HG03039 (cell line): ENCODE data around the gene ZBTB7C.

Source experiments
- ATAC-seq: cut with Tn5 transposase; IDR thresholded peaks from one replicate; pipeline ENCODE4 v1.9.1; 2021; ENCODE audit warnings: mild to moderate bottlenecking, moderate library complexity; ENCODE audit not compliant: unreplicated experiment

Gene ZBTB7C

DNA sequence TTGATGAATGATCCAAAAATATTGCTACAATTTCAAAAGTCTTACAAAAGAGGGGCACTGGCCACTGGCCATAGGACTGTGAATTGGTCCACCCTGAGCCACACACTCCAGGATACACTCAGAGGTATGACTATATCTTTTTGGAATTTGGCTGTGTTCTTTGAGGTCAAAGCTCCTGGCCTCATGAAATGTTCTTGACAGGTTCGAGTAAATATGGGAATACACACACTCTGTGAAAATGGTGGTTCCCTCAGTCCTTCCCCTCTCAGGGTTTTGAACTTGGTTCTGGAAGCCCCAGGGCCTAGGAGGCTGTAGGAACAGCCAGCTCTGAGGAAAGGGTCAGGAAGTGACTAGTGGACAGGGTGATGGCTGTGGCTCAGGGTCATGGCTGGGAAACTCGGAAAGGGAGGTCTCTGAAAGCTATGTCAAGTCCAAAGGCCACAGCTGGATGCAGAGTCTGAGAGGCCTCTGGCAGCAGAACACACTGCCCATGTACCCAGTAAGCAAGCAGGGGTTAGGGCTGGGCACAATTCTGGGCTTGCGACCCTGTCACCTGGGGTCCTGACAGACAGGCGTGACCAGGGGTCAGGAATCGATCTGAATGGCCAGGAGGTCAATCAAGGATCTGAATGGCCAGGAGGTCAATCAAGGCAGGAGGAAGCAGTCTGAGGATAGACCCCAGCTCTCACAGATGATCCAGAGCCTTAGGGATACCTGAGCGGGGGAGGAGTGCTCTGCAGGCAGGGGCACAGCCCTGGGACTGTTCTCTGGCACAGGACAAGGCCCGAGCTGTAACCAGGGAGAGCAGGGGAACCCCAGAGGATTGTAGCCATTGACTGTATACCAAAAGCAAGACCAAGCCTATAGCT, 255.3 kb downstream of the ZBTB7C start:
- no peak for ATAC-seq

DNA sequence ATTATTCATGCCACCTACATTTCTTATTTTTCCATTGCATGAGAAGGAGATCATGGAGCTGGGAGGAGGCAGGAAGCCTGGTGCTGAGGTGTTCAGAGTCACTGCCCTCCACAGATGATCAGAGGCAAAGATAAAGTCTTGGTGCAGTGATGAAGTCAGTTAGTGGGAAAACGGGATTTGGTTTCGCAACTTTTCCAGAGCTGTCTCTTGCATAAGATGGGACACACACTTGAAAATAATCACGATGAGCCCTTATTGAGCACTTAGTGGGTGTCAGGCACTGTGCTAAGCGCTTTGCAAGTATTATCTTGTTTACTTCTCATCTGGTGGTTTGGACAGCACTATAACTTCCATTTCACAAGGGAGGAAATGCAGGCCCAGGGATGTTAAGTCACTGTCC, 256.6 kb downstream of the ZBTB7C start:
- ATAC-seq = no peak

DNA sequence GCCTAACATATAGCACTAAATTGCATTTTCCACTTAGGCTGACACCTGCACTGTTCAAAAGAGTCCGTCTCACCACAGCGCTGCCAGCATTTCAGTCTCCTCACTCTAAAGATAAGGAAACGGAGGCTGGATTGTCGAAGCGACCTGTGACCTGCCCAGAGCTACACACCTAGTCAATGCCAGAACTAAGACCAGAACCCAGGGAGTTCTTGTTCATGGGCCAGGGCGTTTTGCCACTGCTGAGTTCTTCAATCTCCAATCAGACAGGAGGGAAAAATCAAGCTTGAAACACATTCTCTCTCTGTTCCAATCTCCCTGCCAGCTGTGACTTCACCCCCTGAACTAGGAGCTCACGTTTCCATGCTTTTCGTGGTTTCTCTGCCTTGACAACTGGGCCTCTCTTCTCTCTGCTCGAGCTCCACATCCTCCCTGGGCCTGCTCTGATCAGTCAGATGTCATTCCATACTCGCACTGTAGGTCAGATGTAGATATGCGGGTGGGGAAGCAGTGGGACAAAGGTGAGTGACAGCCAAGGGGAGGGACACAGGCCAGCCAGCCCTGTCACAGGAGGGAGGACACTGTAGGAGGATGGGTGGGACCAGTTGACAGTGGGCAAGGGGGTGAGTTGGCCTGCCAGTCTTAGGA, 257.6 kb downstream of the ZBTB7C start:
- no peak for ATAC-seq

DNA sequence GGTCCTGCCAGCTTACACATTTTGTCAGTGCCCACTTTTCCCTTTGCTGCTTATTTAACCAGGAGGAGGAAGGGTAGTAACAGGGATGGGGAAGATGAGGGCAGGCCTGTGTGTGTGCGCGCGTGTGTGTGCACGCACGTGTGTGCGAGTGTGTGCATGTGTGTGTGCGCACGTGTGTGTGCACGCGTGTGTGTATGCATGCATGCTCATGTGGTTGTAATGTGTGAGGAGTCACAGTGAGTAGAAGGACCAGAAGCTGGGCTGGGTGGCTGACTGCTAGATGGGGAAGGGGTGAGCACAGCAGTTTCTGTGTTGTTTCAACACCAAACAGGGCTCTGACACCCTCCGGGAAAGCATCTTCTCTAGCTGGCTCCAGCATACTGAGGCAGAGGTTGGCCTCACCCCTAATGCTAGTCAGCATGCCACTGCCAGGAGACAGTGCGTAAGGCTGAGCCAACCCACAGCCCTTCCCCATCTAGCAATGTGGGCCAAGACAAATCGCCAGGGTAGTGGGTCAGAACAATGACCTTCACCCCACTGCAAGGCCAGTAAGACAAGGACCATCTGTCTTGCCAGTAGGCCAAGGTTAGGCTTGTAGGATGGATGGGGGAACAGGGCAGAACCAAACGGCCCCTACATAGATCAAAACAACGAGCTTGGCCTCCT, 260.0 kb downstream of the ZBTB7C start:
- no peak for ATAC-seq

DNA sequence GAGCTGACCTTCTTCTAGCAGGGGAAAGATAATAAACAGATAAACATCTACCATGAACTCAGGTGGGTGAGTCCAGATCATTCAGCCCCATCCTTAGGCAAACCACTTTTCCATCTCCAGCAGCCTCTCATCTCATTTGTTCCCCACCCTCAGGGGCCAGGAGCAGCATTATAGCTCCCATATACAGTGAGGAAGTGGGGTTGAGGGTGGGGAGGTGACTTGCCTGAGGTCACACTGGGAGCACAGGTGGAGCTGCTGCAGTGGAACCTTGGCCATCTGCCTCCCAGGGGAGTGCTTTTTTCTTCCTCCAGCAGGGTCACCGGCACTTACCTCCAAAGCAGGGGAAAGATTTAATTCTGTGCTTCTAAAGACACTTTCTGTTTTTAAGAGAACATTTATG, 266.2 kb downstream of the ZBTB7C start:
- no peak for ATAC-seq

DNA sequence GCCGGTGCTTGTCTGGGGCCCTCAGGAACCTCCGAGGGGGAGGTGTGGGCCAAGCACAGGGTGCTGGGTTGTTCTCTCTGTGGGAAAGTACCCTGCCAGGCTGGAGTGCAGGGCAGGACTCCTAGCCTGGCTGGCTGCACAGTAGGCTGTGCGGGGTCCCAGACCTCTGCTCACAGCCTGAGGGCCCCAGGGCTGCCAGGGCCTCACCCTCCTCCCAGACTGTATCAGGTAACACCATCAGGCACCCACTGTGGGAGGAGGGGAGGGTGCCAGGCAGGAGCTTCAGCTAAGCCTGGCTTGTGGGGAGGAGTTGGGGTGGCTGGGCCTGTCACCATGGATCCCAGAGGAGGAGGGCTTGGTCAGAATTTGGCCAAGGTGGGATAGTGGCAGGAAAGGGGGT, 266.8 kb downstream of the ZBTB7C start:
- no peak for ATAC-seq

DNA sequence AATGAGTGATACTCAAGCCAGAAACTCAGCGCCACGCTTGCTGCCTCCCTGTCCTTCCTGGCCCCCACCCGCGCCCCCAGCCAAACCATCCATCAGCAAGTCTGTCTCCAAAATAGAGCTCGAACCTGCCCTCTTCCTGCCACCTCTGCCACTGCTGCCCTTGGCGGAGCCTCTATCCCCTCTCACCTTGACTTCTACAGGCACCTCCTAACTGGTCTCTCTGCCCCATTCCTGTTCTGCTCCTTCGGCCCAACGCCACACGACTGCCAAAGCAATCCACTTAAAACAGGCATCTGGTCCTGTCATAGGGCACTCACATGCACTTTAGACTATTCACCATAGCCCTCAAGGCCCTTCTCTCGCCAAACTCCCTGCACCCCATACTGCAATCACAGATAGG, 268.5 kb downstream of the ZBTB7C start:
- no peak for ATAC-seq

DNA sequence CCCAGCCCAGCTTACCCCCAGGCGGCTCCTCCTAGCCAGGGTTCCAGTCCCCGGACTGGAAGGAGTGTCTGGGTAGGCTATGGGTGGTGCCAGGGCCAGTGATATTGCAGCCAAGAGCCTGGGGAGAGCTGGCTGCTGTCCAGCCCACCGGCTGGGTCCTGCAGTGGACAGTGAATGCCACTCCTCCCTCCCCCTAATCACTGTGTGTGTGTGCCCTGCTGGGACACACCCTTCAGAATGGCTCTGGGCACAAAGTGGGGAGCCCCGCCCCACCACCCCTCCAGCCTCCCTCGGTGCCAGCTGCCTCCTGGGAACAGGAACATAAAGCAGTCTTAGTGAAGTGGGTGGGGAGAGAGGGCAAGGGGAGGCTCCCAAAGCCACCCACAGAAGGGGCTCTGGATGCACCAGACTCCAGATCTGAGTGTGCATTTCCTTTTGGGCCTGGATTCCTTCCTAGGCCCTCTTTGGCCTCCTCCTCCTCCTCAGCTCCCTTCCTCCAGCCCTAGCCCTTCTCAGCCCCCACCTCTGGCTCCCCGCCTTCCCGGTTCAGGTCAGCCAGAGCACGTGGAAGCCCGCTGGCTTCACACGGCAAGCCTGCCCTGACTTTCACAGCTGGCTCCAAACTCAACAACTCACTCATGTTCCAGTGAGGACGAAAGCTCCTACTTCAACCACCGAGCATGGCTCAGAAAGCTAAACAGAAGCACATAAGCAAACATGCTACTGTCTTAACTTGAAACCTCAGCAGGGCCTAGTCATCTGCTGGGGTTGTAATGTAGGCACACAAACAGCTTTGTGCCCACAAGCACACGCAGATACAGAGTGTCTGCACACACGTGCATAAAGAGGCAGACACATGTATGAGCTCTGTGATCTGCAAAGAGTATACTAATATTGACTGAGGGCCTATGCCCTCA, 269.5 kb downstream of the ZBTB7C start:
- no peak for ATAC-seq

DNA sequence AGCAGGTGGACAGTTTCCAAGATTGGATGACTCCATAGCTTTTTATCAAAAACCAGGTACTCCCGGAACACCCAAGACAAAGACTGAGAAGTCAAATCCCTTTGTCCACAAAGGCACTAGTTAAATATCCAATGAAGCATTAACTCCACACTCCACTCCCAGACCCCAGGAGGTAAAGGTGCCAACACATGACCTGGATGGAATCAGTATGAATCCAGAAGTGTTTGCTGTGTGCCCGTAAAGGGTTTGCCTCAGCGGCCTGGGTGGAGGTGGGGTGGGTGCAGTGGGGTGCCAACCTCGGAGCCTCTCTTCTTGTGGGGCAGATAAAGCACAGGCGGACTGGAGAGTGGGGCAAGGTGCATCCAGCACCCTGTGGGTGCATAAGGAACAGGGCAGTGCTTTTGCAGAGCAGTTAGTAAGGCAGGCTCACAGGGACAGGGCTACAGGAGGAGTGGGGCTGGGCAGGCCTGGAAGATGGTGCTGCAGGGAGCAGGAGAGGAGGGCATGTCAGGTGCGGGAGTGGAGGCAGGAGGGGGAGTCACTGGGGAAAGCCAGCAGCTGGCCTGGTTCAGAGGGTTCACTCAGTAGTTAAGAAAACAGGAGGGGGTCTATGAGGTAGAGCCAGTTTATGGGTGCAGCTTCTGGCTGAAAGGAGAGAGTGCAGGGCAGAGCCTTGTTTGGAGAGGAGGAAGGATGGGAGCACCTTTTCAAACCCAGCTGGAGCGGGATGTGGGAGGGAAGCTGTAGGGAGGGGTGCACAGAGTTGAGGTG, 270.3 kb downstream of the ZBTB7C start:
- no peak for ATAC-seq

DNA sequence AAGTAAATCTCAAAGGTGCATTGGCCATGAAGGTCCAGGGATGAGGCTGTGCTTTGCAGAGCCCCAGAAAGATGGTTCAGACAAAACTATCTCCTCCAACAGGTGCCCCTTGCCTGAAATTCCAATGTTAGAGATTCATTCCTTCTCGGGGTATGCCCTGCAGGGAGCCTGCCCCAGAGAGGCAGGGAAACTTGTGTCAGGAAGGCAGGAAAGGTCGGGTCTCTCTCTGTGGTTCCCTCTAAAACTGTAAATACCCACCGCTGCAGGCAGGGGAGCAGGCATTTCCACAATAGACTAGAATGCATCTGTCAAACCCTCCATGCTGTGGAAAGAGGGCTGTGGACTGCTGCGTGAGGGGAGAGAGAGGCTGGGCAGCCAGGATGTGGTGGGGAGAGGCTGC, 271.0 kb downstream of the ZBTB7C start:
- no peak for ATAC-seq

DNA sequence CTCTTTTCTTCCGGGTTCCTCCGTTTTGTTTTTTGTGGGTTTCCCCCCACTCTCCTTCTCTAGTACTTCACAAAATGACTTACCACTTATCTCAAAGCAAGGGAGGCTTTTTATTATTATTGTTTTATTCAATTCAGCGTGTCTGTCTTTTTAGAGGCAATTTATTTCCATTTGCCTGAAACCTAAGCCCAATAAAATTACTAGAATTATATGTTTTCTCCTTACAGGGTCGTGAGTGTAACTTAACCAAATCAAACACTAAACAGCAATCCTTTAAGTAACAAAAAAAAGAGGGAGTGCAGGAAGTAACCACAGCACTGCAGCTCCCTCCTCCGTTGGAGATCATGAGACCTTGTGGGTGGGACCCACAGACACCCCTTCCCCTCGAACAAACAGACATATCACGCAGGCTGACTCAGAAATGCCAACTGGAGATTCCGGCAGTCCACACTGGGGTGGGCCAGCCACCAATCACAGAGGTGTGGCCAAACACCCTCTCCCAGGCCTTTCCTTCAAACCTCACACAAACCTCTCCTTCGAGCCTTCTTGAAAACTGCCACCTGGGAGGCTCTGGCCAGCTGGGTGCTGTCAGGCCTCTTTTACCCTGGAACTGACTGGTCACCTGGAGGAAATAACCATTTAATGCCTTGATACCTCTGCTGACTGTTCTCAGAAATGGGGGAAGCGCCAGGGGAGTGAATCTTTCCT, 271.7 kb downstream of the ZBTB7C start:
- no peak for ATAC-seq

DNA sequence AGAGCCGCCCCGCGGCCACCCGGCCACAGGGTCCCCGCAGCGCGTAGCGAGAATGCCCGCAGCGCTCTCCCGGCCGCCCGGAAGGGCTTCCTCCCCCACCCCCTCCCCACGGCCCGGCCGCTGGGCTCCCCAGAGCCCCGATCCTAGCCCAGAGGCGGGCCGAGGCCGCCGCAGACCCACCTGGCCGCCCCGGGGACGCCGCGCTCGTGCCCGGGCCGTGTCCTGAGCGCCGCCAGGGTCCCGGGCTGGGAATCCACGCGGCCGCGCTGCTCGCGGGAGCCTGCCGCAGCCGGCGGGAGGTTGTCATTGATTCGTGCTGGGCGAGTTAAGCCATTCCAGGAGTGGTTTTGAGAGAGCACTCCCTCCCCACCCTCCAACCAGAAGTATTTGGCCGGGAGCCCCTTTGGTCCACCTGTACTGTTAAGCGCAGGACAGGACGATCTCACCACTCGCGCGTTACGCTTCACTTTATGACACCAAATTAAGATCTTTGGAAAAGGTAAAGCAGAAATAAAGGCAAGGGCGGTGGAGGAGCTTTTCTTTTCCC, 272.3 kb downstream of the ZBTB7C start:
- no peak for ATAC-seq

DNA sequence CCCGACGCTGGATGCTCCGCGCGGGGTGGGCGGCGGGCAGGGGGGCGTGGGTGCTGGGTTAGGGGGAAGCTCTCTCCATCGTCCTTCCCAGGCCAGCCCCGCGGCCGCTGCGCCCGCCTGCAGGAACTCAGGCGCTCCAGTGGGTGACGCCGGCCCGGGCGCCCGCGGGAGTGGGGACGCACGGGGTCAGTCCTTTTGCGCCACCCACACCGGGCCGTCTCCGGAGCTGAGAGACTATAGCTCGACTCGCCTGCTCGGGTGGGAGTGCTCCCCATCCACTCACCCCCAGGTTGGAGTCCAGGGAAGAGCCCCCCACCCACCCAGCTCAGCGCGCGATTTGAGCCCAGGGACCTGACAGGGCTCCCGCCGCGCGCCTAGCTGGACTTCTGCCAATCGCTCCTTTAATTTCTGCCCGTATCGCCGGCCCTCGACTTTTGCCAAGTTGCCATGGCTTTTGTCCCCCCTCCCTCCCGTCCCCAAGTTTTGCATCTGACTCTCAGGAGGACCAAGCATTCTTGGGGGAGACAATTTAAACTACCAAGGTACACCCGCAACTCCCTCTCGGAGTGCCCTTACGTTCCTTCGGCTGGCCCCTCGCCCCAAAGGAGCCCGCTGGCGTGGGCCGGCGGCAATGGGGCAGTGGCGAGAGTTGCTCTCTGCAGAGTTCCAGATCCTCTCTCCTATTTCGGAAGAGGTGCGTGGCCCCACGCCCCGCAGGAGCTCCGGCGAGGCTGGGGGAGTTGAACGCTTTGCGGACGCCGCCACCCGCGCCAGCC, 272.9 kb downstream of the ZBTB7C start:
- ATAC-seq = no peak

DNA sequence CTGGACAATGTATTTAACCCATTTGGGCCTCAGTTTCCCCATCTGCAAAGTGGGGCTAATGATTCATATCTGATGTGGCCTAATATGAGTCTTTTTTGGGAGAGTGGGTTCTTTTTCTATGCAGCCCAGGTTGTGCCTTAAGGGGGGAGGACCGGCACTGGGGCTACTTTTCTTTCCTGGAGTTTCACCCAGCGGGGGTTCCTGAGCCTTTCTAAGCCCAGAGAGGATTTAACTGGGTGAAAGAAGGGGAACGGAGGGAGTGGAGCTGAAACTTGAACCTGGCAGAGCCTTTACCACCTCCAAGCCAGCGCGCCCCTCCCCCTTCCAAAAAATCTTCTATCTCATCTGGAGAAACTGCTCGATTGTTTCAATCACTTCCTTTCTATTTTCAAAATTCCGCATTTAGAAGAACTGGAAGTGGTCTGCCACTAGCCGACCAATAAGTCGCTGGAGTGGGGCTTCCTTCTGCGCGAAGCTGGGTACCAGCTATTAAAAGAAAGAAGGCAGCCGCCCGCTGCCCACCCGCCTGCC, 273.7 kb downstream of the ZBTB7C start:
- no peak for ATAC-seq

DNA sequence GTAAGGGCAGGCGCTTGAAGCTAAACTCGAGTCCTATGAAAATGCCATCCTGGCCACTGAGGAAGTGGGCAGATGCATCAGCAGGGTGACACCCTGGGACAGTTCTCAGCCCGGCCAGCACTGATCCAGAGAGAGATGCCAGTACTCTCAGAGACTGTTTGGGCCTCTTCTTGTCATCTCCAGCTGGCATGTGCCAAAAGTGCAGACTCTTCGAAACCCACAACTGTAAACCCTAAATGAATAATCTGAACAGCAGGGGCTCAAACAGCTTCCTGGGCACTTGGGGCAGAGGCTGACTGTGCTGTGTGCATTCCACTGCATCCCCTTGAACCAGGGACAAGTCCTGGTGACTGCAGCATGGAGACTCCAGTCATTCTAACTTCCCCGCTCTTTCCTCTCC, 274.6 kb downstream of the ZBTB7C start:
- ATAC-seq = no peak

DNA sequence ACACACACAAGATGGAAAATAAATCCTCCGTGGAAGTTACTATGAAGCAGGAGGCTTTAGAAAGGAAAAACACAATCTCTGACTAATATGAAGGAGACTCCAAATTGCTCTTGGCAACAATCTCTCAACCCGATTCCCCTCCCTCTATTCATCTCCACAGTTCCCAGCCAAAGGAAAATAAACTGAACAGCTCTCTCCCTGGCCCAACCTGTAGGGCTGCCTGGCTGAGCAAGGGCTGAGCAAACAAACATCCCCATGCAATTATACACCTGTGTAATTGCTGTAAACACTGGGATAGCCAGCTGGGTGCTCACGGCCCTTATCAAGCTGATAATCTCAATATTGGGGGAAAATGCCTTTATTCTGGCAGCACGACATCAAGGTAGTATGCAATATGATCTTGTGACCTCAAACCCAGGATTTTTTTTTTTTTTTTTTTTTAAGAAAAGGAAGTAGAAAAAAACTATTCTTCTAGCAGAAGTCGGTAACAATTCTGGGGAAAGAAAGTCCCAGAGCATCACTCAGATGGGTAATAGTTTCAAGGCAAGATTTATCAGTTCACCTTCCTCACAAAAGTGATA, 275.4 kb downstream of the ZBTB7C start:
- no peak for ATAC-seq

DNA sequence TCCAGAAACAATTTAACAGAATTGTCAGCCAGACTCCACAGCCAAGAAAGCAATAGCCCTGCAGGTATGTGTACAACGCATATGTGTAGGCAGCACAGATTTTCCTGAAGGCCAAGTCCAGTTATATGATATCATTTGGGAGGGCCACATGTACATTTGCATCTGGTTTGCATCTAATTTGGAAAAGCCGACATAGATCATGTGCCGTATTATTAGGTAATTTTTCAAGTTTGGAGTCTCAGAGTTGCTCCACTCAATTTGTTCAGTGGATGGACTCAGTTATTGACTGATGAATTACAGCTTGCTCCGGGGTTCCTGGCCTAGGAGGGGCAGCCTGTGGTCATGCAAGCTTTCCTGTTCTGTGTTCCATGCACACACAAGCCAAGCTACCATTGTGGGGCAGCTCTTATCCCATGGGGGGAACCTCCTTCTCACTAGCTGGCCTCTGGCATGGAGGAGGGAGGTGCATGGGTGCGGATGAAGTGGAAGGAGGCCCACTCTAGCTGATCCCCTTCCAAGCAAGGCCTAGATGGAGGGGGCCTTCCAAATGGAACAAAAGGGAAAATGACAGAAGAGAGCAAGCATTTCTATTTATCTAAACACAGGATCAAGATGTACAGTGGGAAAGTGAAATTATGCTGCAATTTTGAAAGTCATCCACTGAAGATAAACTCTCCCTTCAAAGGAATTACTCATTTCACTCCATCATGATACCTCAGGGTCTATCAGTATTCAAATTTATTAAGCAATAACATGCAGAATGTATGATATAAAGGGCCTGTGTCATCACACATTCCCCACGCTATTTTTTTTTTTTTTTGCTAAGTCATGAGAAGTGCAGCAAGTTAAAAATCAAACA, 276.2 kb downstream of the ZBTB7C start:
- no peak for ATAC-seq
